T1000 (cell line): ENCODE results near the gene KIF6.
"Not testable (repeated sequence)": the region's sequence is repeated elsewhere in the genome, so short reads cannot be mapped to it uniquely, and the experiment has no call there.

Experiments used
- DNase-seq: peaks from one replicate; lab custom pipeline; 2025; ENCODE audit warnings: mixed read lengths; lab: John Stamatoyannopoulos, UW

KIF6 gene

GRCh38 chr6:39289490-39289889 is 435.7 kb downstream of the KIF6 start:
- no peak for DNase-seq

- DNase-seq, result no peak
Observed at GRCh38 chr6:39287601-39288000, 437.6 kb downstream of the KIF6 start.

DNA sequence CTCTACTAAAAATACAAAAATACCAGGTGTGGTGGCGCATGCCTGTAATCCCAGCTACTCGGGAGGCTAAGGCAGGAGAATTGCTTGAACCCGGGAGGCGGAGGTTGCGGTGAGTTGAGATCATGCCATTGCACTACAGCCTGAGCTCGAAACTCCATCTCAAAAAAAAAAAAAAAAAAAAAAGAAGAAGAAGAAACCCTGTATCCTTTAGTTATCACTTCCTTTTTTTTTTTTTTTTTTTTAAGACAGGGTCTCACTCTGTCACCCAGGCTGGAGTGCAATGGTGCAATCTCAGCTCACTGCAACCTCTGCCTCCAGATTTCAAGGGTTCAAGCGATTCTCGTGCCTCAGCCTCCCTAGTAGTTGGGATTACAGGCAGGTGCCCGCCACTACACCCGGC is 438.6 kb downstream of the KIF6 start:
- not testable (repeated sequence) for DNase-seq

GRCh38 chr6:39282774-39283173 is 442.4 kb downstream of the KIF6 start:
- no peak for DNase-seq

DNA sequence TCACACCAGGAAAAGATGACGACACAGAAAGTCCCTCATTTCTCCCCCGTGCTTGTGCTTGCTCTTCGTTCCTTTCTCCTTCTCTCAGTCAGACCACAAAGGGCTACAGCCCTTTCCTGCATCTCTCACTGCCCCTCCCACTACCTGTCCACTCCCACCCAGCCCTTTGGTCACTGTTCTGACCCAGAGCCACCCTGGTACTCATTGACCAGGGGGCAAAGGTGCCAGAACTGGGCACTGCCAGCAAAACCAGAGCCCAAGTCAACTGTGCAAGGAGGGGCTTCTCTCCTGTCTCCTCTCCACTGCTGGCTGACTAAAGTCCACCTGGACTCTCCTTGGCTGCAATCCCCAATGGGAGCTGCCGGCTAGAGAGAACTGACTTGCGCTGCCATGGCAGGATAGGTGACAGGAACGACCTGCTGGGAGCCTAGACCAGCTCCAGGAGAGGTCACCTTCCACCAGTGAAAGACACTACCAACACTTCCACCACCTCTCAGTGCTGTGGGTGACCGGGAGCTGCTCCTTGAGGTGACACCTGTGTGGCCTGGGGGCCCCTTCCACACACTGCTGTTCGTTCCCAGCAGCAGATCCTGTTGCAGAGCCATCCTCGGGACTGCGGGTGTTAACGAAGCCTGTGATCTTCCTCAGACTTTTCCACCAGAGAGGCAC is 443.8 kb downstream of the KIF6 start:
- no peak for DNase-seq

DNA sequence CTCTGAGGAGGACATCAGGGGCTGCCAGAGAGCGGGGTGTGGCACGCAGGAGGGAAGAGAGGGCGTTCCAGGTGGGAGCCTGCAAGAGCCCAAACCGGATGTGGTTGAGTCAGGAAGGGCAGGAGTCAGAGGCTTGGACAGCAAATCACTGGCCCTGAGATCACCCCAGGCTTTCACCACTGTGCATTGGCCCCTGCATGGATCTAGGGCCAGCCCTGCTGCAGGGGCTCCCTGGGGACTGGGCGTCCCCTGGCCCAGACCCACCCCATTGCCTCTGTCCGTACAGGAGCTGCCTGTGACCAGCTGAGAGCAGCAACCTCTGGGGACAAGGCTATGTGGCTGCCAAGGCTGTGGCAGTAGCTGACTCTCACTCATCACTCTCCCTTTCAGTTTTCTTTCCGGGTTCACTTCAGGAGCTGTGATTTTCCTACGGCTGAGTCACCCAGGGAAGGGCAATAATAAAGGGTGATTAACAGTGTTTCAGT is 444.9 kb downstream of the KIF6 start:
- no peak for DNase-seq
